ENCODE data around the gene BLNK.

DNA sequence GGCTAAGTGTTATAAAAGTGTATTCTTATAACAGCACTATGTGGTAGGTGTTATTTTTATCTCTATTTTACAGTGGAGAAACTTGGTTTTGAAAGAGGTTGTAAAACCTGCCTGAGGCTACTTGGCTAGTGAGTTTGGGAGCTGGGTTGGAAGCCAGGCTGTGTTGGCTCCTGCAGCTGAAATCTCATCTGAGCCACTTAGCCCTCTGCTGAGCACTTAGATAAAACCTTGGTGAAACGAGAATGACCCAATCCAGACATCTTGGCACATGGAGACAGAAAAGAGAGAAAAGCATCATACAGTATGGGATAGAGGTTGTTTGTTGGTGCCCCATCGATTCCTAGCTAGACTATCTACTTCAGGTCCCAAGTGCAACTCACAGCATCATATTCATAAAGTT lies 37.4 kb downstream of the BLNK start:
- TF ChIP-seq, protein P1, sequence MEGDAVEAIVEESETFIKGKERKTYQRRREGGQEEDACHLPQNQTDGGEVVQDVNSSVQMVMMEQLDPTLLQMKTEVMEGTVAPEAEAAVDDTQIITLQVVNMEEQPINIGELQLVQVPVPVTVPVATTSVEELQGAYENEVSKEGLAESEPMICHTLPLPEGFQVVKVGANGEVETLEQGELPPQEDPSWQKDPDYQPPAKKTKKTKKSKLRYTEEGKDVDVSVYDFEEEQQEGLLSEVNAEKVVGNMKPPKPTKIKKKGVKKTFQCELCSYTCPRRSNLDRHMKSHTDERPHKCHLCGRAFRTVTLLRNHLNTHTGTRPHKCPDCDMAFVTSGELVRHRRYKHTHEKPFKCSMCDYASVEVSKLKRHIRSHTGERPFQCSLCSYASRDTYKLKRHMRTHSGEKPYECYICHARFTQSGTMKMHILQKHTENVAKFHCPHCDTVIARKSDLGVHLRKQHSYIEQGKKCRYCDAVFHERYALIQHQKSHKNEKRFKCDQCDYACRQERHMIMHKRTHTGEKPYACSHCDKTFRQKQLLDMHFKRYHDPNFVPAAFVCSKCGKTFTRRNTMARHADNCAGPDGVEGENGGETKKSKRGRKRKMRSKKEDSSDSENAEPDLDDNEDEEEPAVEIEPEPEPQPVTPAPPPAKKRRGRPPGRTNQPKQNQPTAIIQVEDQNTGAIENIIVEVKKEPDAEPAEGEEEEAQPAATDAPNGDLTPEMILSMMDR (IDR thresholded peaks at IDR 0.05) = no peak
- no peak for TF ChIP-seq EP300 (IDR thresholded peaks at IDR 0.05)
- no peak for TF ChIP-seq POLR2A (IDR thresholded peaks at IDR 0.05)

Data from stomach (tissue), 4 donors.